ENCODE data around the gene PTPMT1.
"Not testable (repeated sequence)": the region's sequence is repeated elsewhere in the genome, so short reads cannot be mapped to it uniquely, and the experiment has no call there.

The PTPMT1 gene

GRCh38 chr11:47550288-47551047 lies 14.9 kb upstream of the PTPMT1 start:
- DNase-seq: no peak

GRCh38 chr11:47551086-47551485 lies 14.3 kb upstream of the PTPMT1 start:
- DNase-seq: no peak

DNA sequence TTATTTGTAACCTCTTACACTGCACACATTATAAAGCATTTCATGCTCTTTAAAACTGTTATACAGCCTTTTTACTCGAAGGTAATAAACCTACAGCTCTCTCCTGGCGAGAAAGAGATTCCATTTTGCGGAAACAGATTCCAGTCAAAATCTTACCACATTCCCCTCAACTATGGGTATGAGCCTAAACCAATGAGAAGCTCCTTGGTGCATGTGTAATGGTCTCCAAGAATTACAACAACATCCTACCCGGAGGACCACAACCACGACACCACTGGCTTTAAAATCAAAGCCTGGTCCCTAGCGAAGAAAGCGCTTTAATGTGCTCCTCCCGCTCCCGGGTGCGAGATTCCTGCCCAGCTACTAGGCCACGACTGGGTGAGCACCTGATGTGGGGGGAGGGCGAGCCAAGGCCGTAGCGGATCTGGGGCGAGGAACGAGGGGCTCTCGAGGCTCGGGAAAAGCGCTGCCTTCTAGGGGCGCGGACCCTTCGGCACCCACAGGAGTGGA lies 13.3 kb upstream of the PTPMT1 start:
- DNase-seq: no peak

DNA sequence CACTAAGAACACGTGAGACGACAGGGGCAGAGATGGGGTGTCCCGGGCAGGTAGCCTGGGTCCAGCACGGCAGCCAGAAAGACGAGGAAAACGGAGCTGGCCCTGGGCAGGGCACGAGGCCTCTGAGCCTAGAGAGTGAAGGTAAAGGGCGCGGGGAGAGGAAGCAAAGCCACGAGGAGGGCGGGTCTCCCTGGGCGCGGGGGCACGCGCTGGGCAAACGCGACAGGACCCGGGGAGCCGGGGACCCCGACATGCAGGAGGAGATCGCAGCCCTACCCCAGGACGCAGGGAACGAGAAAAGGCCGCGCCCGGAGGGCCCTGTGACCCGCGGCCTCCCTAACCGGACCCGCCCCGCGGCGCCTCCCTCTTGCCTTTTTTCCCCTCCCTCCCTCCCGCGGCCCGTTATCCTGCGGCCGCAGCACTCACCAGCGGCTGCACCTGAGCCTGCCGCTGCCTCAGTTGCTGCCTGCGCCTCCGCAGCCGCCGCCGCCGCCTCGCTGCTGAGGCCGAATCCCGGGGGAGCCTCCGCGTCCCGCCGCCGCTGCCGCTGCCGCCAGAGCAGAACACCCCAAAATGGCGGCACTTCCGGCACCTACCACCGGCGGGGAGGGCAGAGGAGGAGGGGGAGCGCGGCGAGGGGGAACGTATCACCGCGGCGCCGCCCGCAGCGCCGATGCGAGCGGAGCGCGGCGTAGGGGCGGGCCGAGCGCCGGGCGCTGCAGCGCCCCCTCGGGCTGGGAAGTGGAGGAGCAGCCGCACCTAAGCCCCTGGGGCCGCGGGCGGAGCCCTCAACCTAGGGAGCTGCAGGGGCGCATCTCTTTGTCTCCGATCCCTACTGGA lies 12.6 kb upstream of the PTPMT1 start, which contains the start of gene CELF1:
Gene CELF1, minus strand, starts transcription at position 567 of the 840 bp plus-strand sequence. CDS start 53,609 bp downstream, outside the sequence.
- peak; percentile 84 for DNase-seq

GRCh38 chr11:47553406-47553743 lies 12.0 kb upstream of the PTPMT1 start:
- no peak for DNase-seq

DNA sequence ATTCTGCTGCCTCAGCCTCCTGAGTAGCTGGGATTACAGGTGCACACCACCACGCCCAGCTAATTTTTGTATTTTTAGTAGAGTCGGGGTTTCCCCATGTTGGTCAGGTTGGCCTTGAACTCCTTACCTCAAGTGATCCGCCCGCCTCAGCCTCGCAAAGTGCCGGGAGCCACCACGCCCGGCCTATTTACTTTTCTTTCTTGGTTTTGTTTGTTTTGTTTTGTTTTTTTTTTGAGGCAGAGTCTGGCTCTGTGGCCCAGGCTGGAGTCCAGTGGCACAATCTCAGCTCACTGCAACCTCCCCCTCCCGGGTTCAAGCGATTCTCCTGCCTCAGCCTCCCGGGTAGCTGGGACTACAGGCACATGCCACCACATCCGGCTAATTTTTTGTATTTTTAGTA lies 8.4 kb upstream of the PTPMT1 start:
- not testable (repeated sequence) for DNase-seq

- no peak for DNase-seq
Measured at GRCh38 chr11:47558695-47559094, 6.7 kb upstream of the PTPMT1 start.

- no peak for DNase-seq
Measured at GRCh38 chr11:47560426-47560825, 5.0 kb upstream of the PTPMT1 start.

DNA sequence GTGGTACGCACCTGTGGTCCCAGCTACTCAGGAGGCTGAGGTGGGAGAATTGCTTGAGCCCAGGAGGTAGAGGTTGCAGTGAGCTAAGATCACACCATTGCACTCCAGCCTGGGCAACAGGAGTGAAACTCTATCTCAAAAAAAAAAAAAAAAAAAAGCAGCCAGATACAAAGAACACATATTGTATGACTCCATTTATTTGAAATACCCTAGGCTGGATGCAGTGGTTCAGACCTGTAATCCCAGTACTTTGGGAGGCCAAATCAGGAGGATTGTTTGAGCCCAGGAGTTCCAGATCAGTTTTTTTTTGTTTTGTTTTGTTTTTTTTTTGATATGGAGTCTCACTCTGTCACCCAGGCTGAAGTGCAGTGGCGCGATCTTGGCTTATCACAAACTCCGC lies 3.0 kb upstream of the PTPMT1 start:
- not testable (repeated sequence) for DNase-seq

DNA sequence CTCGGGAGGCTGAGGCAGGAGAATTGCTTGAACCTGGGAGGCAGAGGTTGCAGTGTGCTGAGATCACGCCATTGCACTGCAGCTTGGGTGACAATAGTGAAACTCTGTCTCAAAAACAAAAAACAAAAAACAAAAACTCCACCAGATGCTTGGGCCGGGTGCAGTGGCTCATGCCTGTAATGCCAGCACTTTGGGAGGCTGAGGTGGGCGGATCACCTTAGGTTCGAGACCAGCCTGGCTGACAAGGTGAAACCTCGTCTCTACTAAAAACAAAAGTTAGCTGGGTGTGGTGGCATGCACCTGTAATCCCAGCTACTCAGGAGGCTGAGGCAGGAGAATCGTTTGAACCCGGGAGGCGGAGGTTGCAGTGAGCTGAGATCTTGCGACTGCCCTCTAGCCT lies 1.0 kb upstream of the PTPMT1 start:
- not testable (repeated sequence) for DNase-seq

DNA sequence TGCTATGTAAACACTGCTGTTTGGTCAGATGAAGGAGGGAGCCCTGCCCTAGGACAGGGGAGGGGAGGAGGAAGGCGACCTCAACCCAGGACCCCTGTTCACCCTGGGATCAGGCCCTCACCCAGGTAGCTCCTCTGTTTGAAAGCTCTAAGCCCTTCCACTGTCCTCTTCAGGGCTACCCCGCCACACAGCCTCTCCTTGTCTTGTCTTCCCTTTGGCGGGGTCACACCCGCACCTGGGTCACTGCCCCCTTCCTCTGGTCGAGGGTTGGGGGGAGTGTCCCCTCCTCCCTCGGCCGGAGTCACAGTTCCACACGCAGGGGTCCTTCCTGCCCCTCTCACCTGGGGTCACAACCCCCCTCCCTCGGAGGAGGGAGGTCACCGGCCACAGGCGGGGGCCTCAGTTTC lies 463 bp upstream of the PTPMT1 start:
- DNase-seq: no peak

DNA sequence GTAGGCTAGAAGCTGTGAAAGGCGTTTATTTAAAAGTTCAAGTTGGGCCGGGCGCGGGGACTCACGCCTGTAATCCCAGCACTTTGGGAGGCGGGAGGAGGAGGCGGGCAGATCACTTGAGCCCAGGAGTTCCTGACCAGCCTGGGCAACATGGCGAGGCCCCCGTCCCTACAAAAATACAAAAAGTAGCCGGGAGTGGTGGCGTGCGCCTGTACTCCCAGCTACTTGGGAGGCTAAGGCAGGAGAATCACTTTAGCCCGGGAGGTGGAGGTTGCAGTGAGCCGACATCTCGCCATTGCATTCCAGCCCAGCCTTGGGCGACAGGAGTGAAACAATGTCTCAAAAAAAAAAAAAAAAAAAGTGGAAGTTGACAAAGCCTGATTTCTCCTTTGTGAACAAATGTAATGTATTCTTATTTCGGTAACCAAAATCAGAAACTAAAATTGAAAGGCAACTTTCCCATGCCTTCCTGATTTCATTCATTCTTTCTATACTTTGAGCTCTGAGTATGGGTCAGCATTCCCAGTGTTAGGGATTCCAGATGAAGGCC lies 825 bp downstream of the PTPMT1 start:
- DNase-seq: no peak

GRCh38 chr11:47569646-47570045 lies 4.2 kb downstream of the PTPMT1 start:
- no peak for DNase-seq

DNA sequence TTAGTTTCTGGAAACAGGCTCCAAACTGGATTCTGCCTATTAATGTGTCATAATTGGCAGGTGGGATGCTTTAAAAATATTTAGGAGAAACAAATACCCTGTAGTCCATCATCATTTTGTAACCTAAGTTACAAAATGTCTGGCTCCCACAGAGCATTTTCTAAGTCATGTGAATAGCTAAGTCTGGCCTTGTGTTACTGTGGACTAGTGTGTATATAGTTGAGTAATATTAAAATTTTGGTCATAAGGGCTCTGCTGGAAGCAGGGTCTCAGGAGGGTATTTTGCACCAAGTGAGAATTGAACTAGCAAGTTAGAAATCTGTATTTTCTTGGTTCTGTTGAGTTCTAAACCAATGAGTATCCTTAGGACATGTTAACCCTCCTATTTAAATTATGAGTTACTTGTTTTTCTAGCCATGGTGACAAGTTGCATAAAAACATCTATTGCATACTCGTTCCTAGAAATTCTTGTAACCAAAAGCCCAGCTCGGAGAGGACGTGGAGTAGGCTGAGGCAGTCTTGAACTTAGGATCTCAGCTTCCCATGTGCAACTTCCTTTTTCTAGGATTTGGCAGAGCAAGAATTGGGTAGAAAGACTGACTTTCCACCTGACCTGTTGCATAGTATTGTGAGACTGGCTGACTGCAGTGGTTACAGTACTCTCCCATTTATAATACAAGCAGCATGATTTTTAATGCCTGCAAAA lies 5.4 kb downstream of the PTPMT1 start:
- DNase-seq: no peak

- no peak for DNase-seq
Measured at GRCh38 chr11:47571357-47571729, 5.9 kb downstream of the PTPMT1 start.

GRCh38 chr11:47571895-47572294 lies 6.5 kb downstream of the PTPMT1 start:
- DNase-seq: no peak

DNA sequence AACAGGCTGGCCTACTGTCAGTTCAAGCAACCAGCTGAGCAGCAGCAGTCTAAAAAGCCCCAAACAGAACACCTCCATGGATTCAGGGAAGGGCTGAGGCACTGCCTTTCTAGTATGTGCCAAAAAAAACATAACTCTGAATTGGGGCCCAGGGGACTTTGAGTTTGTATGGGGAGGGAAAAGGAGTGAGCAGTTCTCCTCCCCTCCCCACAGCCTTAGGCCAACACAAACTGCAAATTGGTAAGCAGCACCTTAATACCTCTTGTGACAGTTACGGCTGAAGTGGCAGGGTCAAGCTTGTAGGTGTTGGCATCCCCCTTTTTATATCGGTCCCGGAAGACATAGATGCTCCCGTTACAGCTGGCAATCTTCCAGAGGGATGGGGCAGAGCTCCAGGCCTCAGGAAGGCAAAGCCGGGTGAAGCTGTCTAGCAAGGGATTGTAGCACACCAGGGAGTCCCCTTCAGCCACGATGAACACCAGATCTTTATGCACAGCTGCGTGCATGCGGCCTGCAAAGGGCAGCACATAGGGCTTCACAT lies 7.4 kb downstream of the PTPMT1 start:
- DNase-seq: no peak

DNA sequence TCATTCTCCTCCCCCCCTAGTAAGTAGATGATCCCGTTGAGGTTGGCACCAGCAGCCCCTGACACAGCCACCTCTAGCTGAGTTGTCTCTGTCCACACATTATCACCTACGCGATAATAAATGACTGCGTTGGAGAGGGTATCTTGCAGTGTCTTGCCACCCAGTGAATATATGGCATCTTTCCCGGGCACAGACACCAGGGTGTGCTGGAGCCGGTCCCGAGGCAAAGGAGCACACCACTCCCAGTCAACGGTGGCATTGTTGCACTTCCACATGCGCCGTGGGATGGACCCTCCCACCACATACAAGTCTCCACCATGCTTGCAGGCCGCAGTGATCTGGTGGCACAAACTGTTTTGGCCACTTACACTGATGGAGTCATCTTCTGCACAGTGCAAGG lies 7.9 kb downstream of the PTPMT1 start:
- DNase-seq: no peak

- no peak for DNase-seq
Measured at GRCh38 chr11:47577460-47578041, 12.2 kb downstream of the PTPMT1 start.

DNA sequence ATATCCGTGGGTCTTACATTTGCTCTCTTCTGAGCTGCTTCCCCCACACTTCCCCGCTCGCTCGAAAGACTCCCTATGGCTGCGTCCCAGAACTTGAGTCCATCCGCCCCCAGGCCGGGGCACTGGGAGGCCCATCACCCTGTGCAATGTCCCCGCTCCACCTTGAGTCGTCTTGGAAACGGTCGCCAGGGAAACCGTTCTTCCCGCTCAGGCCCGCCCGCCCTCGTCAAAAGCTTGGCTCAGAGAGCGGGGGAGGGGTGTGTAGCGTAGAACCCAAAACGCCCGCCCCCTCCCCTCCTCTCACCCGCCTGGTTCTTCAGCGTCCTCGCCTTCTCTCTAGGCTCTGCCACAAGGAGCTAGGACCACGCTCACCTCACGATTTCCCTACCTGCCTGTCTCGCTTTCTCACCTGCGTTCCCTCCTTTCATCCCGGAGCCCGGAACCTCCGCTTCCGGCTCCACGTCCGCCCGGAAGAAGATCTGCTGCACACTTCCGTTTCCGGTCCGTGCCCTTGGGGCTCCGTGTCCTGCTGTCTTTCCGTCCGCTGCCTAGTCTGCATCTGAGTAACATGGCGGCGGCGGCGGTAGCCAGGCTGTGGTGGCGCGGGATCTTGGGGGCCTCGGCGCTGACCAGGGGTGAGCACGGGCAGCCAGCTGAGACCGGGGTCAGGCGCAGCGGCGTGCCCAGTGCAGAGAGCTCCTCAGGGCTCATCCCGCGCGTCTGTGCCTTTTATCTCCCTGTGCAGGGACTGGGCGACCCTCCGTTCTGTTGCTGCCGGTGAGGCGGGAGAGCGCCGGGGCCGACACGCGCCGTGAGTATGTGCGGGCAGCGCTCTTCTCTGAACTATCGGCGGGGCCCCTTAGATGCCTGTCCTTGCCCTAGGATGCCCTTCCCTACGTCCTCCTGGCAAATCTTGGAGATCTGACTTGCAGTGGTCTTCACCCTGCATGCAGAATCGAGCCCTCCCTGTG lies 13.4 kb downstream of the PTPMT1 start, which contains the start of the genes KBTBD4 and NDUFS3:
Gene KBTBD4, minus strand, starts transcription at position 447 of the 971 bp plus-strand sequence. Its CDS starts 19 bp downstream, at position 428.
Gene NDUFS3, plus strand, starts transcription at position 551 of the 971 bp plus-strand sequence. Its CDS starts 18 bp downstream, at position 569.
- peak; percentile 68 for DNase-seq

- DNase-seq: no peak
Measured at GRCh38 chr11:47583844-47584243, 18.4 kb downstream of the PTPMT1 start.
